HG03045 (cell line): ENCODE data around the gene XCR1.
"Not testable (repeated sequence)": the region's sequence is repeated elsewhere in the genome, so short reads cannot be mapped to it uniquely, and the experiment has no call there.

Experiments
- ATAC-seq: cut with Tn5 transposase; IDR thresholded peaks from one replicate; pipeline ENCODE4 v1.9.1; 2021; ENCODE audit warnings: mild to moderate bottlenecking, moderate library complexity; ENCODE audit not compliant: unreplicated experiment

XCR1 gene

GRCh38 chr3:46007280-46007679 is 20.0 kb downstream of the XCR1 start:
- no peak for ATAC-seq

- ATAC-seq: no peak
These were observed 20.8 kb downstream of the XCR1 start for GRCh38 chr3:46006238-46007032.

- ATAC-seq: not testable (repeated sequence)
These were observed 23.6 kb downstream of the XCR1 start for GRCh38 chr3:46003706-46004105.

GRCh38 chr3:46001178-46001577 is 26.1 kb downstream of the XCR1 start:
- ATAC-seq: no peak

GRCh38 chr3:45997942-45998341 is 29.3 kb downstream of the XCR1 start:
- no peak for ATAC-seq

- ATAC-seq: not testable (repeated sequence)
These were observed 29.8 kb downstream of the XCR1 start for GRCh38 chr3:45997499-45997898.

- ATAC-seq: peak; percentile 90
These were observed 31.8 kb downstream of the XCR1 start, which contains the start of gene FYCO1 for GRCh38 chr3:45995236-45996192. Gene FYCO1 (minus strand): TSS chr3:45995824. CDS start chr3:45984910, 10,914 bp downstream.

- peak; percentile 17 for ATAC-seq
These were observed 32.7 kb downstream of the XCR1 start for GRCh38 chr3:45994419-45995235.

- ATAC-seq: no peak
These were observed 33.8 kb downstream of the XCR1 start for GRCh38 chr3:45993421-45994027.

GRCh38 chr3:45992821-45993221 is 34.5 kb downstream of the XCR1 start:
- ATAC-seq: no peak

GRCh38 chr3:45992133-45992729 is 35.1 kb downstream of the XCR1 start:
- no peak for ATAC-seq

GRCh38 chr3:45991341-45991740 is 35.9 kb downstream of the XCR1 start:
- no peak for ATAC-seq

- ATAC-seq: no peak
These were observed 37.1 kb downstream of the XCR1 start for GRCh38 chr3:45990181-45990580.

- no peak for ATAC-seq
These were observed 38.5 kb downstream of the XCR1 start for GRCh38 chr3:45988804-45989203.

- ATAC-seq: no peak
These were observed 38.9 kb downstream of the XCR1 start for GRCh38 chr3:45988362-45988761.

- no peak for ATAC-seq
These were observed 39.7 kb downstream of the XCR1 start for GRCh38 chr3:45987368-45988291.

GRCh38 chr3:45986303-45986982 is 40.8 kb downstream of the XCR1 start:
- ATAC-seq: no peak

- no peak for ATAC-seq
These were observed 41.6 kb downstream of the XCR1 start for GRCh38 chr3:45985532-45986302.
